HepG2 (cell line): Measurements from ENCODE around the gene C20orf96. TPM values are rescaled to one million over a fixed set of nuclear protein-coding genes. Genes with fewer than 3 reads are reported as not detected.
A peak's percentile ranks its signal among the peaks of the same experiment; 100 is the strongest.

ENCODE experiments used
- AFF4 ChIP-seq: sonication (generic); formaldehyde crosslinking; IDR thresholded peaks from 2 replicates; pipeline ENCODE4 v1.4.0; 2020; ENCODE audit warnings: missing genetic modification reagents
- AKNA ChIP-seq: sonication (generic); formaldehyde crosslinking; IDR thresholded peaks from 2 replicates; pipeline ENCODE4 v1.4.0; 2020; ENCODE audit warnings: missing genetic modification reagents, borderline replicate concordance
- ELF3 ChIP-seq: IDR thresholded peaks from 2 replicates; pipeline ENCODE4 v1.6.1; 2016; ENCODE audit warnings: missing genetic modification reagents, missing compliant biosample characterization
- MTF2 ChIP-seq: sonication (generic); formaldehyde crosslinking; IDR thresholded peaks from 2 replicates; pipeline ENCODE4 v1.5.0; 2020; ENCODE audit warnings: missing genetic modification reagents, borderline replicate concordance
- MXD4 ChIP-seq: IDR thresholded peaks from 2 replicates; pipeline ENCODE4 v1.6.1; 2016; ENCODE audit warnings: mild to moderate bottlenecking, missing biosample characterization, missing genetic modification reagents
- TMF1 ChIP-seq: sonication (generic); formaldehyde crosslinking; IDR thresholded peaks from 2 replicates; pipeline ENCODE4 v1.8.1; 2022; ENCODE audit warnings: low read depth, missing genetic modification reagents
- ZFP90 ChIP-seq: sonication (generic); formaldehyde crosslinking; IDR thresholded peaks from 2 replicates; pipeline ENCODE4 v1.8.0; 2022; ENCODE audit warnings: missing genetic modification reagents, mild to moderate bottlenecking, inconsistent platforms, borderline replicate concordance
- ZNF792 ChIP-seq: IDR thresholded peaks from 2 replicates; pipeline ENCODE4 v1.6.1; 2016
- polyA plus RNA-seq, 8 experiments: library from polyadenylated mRNA; depleted of rRNA in 3 of 8; stranded (reverse) in 7 of 8; unstranded in 1 of 8; fragments of >200 nt; fragmentation: Illumina TruSeq in 4 of 8; extraction: Trizol in 4 of 8; gene quantifications; 2 replicates each; pipeline versions ENCODE4 v1.2.1 to v1.2.3, GENCODE V29; 2011 to 2016; ENCODE audit warnings: low read depth in 4 of 8, missing spikeins in 1 of 8, mixed read lengths in 1 of 8; ENCODE audit not compliant: insufficient read depth in 1 of 8
- total RNA-seq, 5 experiments: library from RNA; depleted of rRNA; stranded (reverse); fragments of >200 nt; fragmentation: Illumina TruSeq; extraction: Trizol; gene quantifications; 2 replicates each; pipeline ENCODE4 v1.2.3, GENCODE V29; 2016; ENCODE audit warnings: low read depth in 1 of 5
- TF ChIP-seq, protein P1 (sequence below): sonication (generic); formaldehyde crosslinking; IDR thresholded peaks from 2 replicates; pipeline ENCODE4 v1.5.1; 2020; ENCODE audit warnings: missing genetic modification reagents, mild to moderate bottlenecking, borderline replicate concordance
- TF ChIP-seq, protein P2 (sequence below): sonication (generic); formaldehyde crosslinking; IDR thresholded peaks from 2 replicates; pipeline ENCODE4 v1.4.0; 2020; ENCODE audit warnings: missing genetic modification reagents
- TF ChIP-seq, protein P3 (sequence below): sonication (generic); formaldehyde crosslinking; IDR thresholded peaks from 2 replicates; pipeline ENCODE4 v1.5.0; 2020; ENCODE audit warnings: missing genetic modification reagents

The C20orf96 gene
- total and polyA plus RNA-seq, 2 of the 13 experiments (the other 11 are each of a cell fraction or from before 2014, with no cell fraction given): 3.8 to 20.6 TPM

- TF ChIP-seq, protein P1, sequence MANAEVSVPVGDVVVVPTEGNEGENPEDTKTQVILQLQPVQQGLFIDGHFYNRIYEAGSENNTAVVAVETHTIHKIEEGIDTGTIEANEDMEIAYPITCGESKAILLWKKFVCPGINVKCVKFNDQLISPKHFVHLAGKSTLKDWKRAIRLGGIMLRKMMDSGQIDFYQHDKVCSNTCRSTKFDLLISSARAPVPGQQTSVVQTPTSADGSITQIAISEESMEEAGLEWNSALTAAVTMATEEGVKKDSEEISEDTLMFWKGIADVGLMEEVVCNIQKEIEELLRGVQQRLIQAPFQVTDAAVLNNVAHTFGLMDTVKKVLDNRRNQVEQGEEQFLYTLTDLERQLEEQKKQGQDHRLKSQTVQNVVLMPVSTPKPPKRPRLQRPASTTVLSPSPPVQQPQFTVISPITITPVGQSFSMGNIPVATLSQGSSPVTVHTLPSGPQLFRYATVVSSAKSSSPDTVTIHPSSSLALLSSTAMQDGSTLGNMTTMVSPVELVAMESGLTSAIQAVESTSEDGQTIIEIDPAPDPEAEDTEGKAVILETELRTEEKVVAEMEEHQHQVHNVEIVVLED (CRISPR knock-in tag): no peak
- TF ChIP-seq TMF1 (no peak), AKNA (no peak), MXD4 (peak; percentile 49; the same call in 1 of the 2 replicates), ELF3 (CRISPR knock-in tag) (no peak; the same call in 1 of the 2 replicates), ZNF792 (CRISPR knock-in tag) (peak; percentile 49; the same call in 1 of the 2 replicates), MTF2 (no peak), AFF4 (CRISPR knock-in tag) (no peak; the same call in 1 of the 2 replicates), ZFP90 (CRISPR knock-in tag) (no peak)
- TF ChIP-seq, protein P2, sequence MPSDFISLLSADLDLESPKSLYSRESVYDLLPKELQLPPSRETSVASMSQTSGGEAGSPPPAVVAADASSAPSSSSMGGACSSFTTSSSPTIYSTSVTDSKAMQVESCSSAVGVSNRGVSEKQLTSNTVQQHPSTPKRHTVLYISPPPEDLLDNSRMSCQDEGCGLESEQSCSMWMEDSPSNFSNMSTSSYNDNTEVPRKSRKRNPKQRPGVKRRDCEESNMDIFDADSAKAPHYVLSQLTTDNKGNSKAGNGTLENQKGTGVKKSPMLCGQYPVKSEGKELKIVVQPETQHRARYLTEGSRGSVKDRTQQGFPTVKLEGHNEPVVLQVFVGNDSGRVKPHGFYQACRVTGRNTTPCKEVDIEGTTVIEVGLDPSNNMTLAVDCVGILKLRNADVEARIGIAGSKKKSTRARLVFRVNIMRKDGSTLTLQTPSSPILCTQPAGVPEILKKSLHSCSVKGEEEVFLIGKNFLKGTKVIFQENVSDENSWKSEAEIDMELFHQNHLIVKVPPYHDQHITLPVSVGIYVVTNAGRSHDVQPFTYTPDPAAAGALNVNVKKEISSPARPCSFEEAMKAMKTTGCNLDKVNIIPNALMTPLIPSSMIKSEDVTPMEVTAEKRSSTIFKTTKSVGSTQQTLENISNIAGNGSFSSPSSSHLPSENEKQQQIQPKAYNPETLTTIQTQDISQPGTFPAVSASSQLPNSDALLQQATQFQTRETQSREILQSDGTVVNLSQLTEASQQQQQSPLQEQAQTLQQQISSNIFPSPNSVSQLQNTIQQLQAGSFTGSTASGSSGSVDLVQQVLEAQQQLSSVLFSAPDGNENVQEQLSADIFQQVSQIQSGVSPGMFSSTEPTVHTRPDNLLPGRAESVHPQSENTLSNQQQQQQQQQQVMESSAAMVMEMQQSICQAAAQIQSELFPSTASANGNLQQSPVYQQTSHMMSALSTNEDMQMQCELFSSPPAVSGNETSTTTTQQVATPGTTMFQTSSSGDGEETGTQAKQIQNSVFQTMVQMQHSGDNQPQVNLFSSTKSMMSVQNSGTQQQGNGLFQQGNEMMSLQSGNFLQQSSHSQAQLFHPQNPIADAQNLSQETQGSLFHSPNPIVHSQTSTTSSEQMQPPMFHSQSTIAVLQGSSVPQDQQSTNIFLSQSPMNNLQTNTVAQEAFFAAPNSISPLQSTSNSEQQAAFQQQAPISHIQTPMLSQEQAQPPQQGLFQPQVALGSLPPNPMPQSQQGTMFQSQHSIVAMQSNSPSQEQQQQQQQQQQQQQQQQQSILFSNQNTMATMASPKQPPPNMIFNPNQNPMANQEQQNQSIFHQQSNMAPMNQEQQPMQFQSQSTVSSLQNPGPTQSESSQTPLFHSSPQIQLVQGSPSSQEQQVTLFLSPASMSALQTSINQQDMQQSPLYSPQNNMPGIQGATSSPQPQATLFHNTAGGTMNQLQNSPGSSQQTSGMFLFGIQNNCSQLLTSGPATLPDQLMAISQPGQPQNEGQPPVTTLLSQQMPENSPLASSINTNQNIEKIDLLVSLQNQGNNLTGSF (CRISPR knock-in tag): no peak
- TF ChIP-seq, protein P3, sequence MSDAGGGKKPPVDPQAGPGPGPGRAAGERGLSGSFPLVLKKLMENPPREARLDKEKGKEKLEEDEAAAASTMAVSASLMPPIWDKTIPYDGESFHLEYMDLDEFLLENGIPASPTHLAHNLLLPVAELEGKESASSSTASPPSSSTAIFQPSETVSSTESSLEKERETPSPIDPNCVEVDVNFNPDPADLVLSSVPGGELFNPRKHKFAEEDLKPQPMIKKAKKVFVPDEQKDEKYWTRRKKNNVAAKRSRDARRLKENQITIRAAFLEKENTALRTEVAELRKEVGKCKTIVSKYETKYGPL: no peak
These were observed 36.2 kb upstream of the C20orf96 start (continued) for GRCh38 chr20:326645-327185.
